ENCODE measurements around the gene LRRC2.

DNA sequence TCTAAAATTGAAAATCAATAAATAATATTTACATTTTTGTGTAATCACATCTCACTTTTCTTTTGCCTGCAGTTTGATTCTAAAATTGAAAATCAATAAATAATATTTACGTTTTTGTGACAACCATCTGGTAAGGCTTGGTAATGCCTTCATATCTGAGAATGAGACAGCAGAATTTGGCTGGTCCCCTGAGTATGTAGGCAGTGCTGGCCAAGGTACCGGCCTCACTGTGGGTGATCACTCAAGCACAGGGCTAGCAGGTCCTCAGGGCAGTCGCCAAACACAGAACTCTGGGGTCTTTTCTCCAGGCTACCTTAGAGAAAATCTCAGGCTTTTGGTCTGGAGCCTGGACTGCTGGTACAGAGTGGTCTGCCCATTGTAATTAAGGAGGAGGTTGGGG, 42.1 kb downstream of the LRRC2 start:
- TF ChIP-seq, protein P1, sequence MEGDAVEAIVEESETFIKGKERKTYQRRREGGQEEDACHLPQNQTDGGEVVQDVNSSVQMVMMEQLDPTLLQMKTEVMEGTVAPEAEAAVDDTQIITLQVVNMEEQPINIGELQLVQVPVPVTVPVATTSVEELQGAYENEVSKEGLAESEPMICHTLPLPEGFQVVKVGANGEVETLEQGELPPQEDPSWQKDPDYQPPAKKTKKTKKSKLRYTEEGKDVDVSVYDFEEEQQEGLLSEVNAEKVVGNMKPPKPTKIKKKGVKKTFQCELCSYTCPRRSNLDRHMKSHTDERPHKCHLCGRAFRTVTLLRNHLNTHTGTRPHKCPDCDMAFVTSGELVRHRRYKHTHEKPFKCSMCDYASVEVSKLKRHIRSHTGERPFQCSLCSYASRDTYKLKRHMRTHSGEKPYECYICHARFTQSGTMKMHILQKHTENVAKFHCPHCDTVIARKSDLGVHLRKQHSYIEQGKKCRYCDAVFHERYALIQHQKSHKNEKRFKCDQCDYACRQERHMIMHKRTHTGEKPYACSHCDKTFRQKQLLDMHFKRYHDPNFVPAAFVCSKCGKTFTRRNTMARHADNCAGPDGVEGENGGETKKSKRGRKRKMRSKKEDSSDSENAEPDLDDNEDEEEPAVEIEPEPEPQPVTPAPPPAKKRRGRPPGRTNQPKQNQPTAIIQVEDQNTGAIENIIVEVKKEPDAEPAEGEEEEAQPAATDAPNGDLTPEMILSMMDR (IDR thresholded peaks at IDR 0.05), result no peak
- TF ChIP-seq EP300 (IDR thresholded peaks at IDR 0.05), result no peak
- TF ChIP-seq POLR2A (IDR thresholded peaks at IDR 0.05), result no peak
